Measurements from ENCODE around the gene DOK6.

- TF ChIP-seq EZH2 (IDR thresholded peaks at IDR 0.05) (no peak), POLR2AphosphoS5 (IDR thresholded peaks at IDR 0.05; ENCODE audit: borderline replicate concordance, low read depth, low read length) (no peak), FOXP2 (optimal IDR thresholded peaks at IDR 0.05; ENCODE audit: control extremely low read depth, extremely low read length, insufficient read depth) (no peak)
Observed at GRCh38 chr18:69725855-69726508, 325.3 kb downstream of the DOK6 start.
